Fibroblast of pulmonary artery (primary cell): ENCODE measurements around the gene ATG16L1.

Source experiments
- DNase-seq: peaks from one replicate; pipeline ENCODE4 v3.0.0-alpha.2; 2010; ENCODE audit warnings: low read depth
- H3K4me3 ChIP-seq: replicated peaks from 2 replicates; pipeline ENCODE4 v1.5.1; 2011; ENCODE audit warnings: low read depth, mild to moderate bottlenecking, control low read depth, low read length, moderate library complexity
- TF ChIP-seq, protein P1 (sequence below): IDR thresholded peaks from 2 replicates; pipeline ENCODE4 v1.5.1; 2011; ENCODE audit warnings: mild to moderate bottlenecking, control low read depth, low read length, inconsistent platforms; ENCODE audit errors: missing control alignments

ATG16L1 gene

DNA sequence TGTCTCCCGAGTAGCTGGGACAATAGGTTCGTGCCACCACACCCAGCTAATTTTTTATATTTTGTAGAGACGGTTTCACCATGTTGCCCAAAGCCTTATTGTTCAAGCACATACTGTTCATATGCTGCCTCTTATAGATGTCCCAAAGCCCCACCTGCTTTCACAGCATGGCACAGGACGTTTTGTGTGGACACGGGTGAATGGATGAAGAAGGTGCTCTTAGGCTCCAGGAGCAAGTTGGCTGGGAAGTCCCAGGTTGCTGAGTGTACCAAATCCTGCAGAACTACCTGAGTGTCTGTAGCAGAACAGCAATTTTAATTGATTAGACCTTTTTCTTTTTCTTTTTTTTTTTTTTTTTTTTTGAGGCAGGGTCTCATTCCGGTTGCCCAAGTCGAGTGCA lies 45.6 kb downstream of the ATG16L1 start:
- no peak for DNase-seq
- H3K4me3 ChIP-seq = no peak overlapping the region
- TF ChIP-seq, protein P1, sequence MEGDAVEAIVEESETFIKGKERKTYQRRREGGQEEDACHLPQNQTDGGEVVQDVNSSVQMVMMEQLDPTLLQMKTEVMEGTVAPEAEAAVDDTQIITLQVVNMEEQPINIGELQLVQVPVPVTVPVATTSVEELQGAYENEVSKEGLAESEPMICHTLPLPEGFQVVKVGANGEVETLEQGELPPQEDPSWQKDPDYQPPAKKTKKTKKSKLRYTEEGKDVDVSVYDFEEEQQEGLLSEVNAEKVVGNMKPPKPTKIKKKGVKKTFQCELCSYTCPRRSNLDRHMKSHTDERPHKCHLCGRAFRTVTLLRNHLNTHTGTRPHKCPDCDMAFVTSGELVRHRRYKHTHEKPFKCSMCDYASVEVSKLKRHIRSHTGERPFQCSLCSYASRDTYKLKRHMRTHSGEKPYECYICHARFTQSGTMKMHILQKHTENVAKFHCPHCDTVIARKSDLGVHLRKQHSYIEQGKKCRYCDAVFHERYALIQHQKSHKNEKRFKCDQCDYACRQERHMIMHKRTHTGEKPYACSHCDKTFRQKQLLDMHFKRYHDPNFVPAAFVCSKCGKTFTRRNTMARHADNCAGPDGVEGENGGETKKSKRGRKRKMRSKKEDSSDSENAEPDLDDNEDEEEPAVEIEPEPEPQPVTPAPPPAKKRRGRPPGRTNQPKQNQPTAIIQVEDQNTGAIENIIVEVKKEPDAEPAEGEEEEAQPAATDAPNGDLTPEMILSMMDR = no peak

DNA sequence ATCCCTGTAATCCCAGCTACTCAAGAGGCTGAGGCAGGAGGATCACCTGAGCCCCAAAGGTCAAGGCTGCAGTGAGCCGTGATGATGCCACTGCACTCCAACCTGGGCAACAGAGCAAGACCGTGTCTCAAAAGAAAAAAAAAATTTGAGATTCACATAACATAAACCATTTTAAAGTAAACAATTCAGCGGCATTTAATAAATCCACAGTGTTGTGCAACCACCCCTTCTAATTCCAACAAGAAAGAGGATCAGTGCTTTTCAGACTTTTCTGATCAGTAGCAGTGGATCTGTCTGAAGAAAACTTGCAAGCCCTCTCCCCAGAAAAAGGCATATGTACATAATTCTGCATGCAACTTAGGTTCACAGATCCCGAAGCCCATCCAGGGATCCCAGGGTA lies 48.9 kb downstream of the ATG16L1 start:
- TF ChIP-seq, protein P1 = no peak
- no peak for DNase-seq
- no peak overlapping the region for H3K4me3 ChIP-seq

DNA sequence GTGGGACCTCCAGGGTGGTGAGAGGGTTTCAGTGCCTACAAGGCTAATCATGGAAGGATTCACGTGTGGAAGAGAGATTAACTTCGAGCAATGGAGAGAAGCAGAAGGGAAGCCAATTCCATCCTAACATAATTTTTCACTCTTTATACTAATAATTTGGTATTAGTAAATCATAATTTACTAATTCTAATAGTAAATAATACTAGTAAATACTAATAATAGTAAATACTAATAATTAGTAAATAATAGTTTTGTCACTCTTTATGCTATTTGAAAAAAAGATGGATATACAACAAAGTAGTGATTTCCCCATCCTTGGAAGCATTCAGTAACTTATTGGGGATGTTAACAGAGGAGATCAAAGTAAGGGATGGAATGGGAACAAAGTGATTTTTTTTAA lies 49.8 kb downstream of the ATG16L1 start:
- no peak overlapping the region for H3K4me3 ChIP-seq
- TF ChIP-seq, protein P1 = no peak
- DNase-seq = no peak

DNA sequence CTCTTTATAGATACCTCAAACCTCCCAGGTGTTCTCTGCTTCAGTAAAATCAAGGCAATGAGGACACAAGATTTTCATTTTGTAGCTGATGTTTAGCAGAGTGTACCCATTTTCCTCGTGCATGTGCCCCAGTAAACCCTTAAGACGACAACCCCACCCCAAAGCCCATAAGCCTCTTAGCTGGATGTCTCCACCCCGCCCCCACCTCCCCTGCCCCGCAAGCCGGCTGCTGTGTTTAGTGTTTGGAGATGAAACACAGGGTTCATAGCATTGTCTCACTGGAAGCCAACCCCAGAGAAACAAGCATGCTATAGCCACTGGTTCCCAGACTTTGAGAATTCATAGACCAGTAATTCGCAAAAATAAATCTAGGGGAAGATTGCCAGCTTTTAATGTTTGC lies 50.3 kb downstream of the ATG16L1 start:
- H3K4me3 ChIP-seq = no peak overlapping the region
- DNase-seq = no peak
- TF ChIP-seq, protein P1 = no peak

DNA sequence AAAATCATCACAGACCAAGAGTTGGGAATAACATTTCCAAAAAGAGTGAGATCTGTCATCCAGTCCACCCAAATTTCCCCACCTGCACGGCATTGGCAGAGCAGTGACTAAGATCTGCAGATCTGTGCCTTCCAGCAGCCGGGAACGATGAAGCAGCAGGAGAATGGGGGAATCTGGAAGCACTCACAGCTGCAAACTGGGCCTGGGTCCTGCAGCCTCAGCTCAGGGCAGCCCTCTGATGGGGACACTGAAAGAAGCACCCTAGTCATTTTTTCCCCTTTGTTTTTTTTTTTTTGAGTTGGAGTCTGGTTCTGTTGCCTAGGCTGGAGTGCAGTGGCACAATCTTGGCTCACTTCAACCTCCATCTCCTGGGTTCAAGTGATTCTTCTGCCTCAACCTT lies 51.8 kb downstream of the ATG16L1 start:
- H3K4me3 ChIP-seq = no peak overlapping the region
- TF ChIP-seq, protein P1 = no peak
- no peak for DNase-seq

DNA sequence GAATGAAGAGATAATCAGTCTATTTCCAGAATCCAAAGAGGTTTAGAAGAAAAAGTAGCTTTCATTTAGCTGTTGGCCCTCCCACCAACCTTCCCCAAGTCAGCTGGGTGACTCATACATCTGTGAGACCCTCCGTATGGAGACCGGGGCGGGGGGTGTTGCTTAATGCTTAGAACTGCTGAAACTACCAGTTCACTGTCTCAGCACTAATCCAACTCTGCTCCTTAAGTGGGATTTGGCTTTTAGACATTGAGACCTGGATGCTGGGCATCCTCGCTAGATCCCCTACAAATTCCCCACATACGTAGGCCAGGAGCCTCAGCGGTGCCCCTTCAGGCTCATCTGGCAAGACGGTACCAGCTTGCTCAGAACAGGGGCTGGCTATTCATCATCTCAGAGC lies 56.1 kb downstream of the ATG16L1 start, which contains the start of gene SAG:
TSS of gene SAG (plus strand) at position 252 of the 400 bp plus-strand sequence. CDS start 1,374 bp downstream, outside the sequence.
- TF ChIP-seq, protein P1 = no peak
- H3K4me3 ChIP-seq = no peak within 1 kb of the TSS
- DNase-seq = no peak

DNA sequence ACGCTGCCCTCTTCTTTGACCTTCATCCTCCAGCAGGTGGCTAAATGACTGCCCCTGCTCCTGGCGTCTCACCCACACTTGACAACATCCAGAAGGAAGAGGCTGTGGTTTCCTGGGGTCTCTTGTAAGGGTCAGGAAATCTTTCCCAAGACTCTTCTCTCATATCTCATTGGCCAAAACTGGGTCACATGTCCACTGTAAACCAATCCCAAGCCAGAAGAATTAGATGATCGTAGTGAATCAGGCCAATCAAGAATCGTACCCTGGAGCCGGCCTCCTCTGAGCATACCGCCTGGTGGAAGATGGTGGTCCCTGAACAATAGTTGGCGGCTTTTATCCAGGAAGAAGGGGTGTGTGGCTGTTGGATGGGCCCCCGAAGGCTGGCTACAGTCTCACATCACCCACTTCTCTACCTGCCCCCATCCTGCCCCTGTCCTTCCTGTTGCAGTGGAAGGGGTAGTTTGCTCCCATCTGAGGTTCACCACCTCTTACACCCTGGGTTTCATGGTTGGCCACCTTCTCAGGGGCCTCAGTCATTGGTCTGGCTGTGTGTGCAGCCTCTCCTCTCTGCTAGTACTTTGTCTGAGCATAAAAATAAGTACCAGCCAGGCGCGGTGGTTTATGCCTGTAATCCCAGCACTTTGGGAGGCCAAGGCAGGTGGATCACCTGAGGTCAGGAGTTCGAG lies 59.9 kb downstream of the ATG16L1 start:
- H3K4me3 ChIP-seq = no peak overlapping the region
- TF ChIP-seq, protein P1 = no peak
- DNase-seq = no peak
